Measurements from ENCODE around the gene TPRG1L. TPM values are rescaled to one million over a fixed set of nuclear protein-coding genes. Genes with fewer than 3 reads are reported as not detected.

Gene TPRG1L
- total RNA-seq, 1 experiment from 2014 or later = 24.0 TPM

DNA sequence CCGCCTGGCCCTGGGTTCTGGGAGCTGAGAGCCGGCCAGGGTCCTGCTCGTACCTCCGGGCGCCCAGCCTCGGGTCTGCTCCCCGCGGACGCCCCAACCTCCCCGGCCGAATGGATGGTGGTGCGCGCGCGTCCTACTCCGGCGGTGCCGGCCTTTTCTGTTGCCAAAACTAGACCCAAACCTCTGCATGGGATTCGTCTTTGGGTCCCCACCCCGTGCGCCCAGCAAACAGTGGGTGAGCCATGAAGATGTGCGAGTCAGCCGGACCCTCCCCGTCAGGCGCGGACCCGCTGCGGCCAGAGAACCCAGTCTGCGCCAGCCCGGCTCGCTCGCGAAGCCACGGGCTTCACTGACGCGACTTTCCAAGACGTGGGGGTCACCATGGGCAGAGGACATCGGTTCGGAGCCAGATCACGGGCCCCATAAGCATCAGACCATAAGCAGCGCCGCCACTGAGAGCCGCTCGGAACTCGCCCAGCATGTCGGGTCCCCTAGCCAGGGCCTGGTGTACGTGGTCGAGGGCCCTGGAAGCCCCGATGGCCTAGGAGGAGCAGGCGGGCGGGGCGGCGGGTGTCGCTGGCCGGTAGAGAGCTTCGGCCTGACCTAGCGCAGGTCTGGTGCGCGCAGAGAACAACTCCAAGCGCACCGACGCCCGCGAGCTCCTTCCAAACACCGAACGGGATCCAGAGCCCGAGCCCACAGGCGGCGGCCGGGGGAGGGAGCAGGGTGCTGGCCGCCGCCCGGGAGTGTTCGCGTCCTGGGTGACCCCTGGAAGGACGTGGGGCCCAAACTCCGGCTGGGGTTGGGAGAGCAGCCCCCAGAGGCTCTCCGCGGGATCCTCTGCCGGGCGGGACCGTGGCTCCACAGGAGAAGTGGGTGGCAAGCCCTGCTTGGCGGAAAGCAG lies 26.5 kb downstream of the TPRG1L start:
- Histone ChIP-seq H3K27me3 (ENCODE audit: insufficient read depth, low read length) (peaks cover 40% of the 10 kb centered on the region), H3K9ac (ENCODE audit: extremely low read depth, insufficient read length, low read length) (no peak overlapping the region), H4K5ac (ENCODE audit: insufficient read length, low read depth, low read length) (no peak overlapping the region), H4K8ac (replicated peaks; ENCODE audit: insufficient read length, low read depth, low read length) (no peak overlapping the region), H3K56ac (ENCODE audit: insufficient read length, low read depth, low read length) (no peak overlapping the region), H3K4me1 (ENCODE audit: insufficient read depth, low read length) (no peaks in the 10 kb centered on the region), H3K79me1 (ENCODE audit: insufficient read depth, low read depth, low read length, poor library complexity, severe bottlenecking) (no peaks in the 10 kb centered on the region), H2BK20ac (ENCODE audit: low read depth, low read length, poor library complexity, severe bottlenecking) (no peak overlapping the region), H3K4ac (ENCODE audit: low read depth, low read length) (no peak overlapping the region), H4K91ac (ENCODE audit: insufficient read length, low read depth, low read length) (no peak overlapping the region), H3K79me2 (ENCODE audit: insufficient read depth, low read length) (peaks cover 3% of the 10 kb centered on the region; the same call in 1 of the 2 replicates), H2BK5ac (ENCODE audit: insufficient read length, low read length) (no peak overlapping the region), H3K18ac (ENCODE audit: insufficient read length, low read depth, low read length) (no peak overlapping the region), H2BK12ac (ENCODE audit: insufficient read length, low read depth, low read length) (no peak overlapping the region), H3T11ph (ENCODE audit: low read length) (no peak overlapping the region), H3K23ac (ENCODE audit: insufficient read length, low read depth, low read length) (no peak overlapping the region), H3K27ac (ENCODE audit: insufficient read length, low read depth, low read length) (no peak overlapping the region), H2AK5ac (ENCODE audit: insufficient read length, low read length) (no peak overlapping the region), H4K20me1 (ENCODE audit: control insufficient read depth, insufficient read depth, insufficient read length) (no peaks in the 10 kb centered on the region), H3K14ac (ENCODE audit: insufficient read depth, low read length) (no peak overlapping the region; the same call in 1 of the 2 replicates), H2BK120ac (ENCODE audit: low read depth, low read length, poor library complexity, severe bottlenecking) (no peak overlapping the region), H2BK15ac (ENCODE audit: low read depth, low read length) (no peak overlapping the region), H3K9me3 (ENCODE audit: control insufficient read depth, low read depth, low read length) (no peaks in the 10 kb centered on the region), H3K23me2 (ENCODE audit: insufficient read length, low read depth, low read length, poor library complexity, severe bottlenecking) (peaks cover 28% of the 10 kb centered on the region), H2AFZ (ENCODE audit: low read length) (no peak overlapping the region), H3K4me2 (ENCODE audit: insufficient read depth, insufficient read length, low read length) (peak overlapping the region; percentile 65)
- TF ChIP-seq, protein P1, sequence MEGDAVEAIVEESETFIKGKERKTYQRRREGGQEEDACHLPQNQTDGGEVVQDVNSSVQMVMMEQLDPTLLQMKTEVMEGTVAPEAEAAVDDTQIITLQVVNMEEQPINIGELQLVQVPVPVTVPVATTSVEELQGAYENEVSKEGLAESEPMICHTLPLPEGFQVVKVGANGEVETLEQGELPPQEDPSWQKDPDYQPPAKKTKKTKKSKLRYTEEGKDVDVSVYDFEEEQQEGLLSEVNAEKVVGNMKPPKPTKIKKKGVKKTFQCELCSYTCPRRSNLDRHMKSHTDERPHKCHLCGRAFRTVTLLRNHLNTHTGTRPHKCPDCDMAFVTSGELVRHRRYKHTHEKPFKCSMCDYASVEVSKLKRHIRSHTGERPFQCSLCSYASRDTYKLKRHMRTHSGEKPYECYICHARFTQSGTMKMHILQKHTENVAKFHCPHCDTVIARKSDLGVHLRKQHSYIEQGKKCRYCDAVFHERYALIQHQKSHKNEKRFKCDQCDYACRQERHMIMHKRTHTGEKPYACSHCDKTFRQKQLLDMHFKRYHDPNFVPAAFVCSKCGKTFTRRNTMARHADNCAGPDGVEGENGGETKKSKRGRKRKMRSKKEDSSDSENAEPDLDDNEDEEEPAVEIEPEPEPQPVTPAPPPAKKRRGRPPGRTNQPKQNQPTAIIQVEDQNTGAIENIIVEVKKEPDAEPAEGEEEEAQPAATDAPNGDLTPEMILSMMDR (conservative IDR thresholded peaks at IDR 0.05) = no peak
- Mint-ChIP-seq H3K4me1 (peaks cover 15 to 17% of the 10 kb centered on the region in 2 experiments), H3K27ac (no peak overlapping the region), H3K4me3 (peak overlapping the region; percentile 64 to 85), H3K36me3 (ENCODE audit: insufficient read depth in 1 of 3, low read depth in 3 of 3) (peaks cover 0 to 13% (median 6%) of the 10 kb centered on the region in 3 experiments; a peak in 6 of 7 replicates), H3K27me3 (ENCODE audit: low read depth) (peaks cover 59% of the 10 kb centered on the region), H3K9me3 (peaks cover 0 to 2% of the 10 kb centered on the region in 2 experiments; a peak in 1 of 5 replicates)
- peak; percentile 67 for DNase-seq
- WGBS (ENCODE audit: extremely low coverage, insufficient read length, low lambda C conversion rate) = no CpG with 5 or more reads among the region's 83 CpGs

All from H9 (cell line).